Ascending aorta (tissue), 2 donors: ENCODE data around the gene NOG. TPM values are rescaled to one million over a fixed set of nuclear protein-coding genes. Genes with fewer than 3 reads are reported as not detected.

ENCODE experiments used
- DNase-seq, 2 donors: peaks; one replicate each; pipeline ENCODE4 v3.0.0-alpha.2; 2019; ENCODE audit warnings: low spot score in 2 of 2
- H3K27ac ChIP-seq, 2 donors: fragments of 200-600 bp; sonication (generic); one replicate each; pipeline ENCODE4 v1.5.1; 2016 to 2017; ENCODE audit warnings: mild to moderate bottlenecking in 1 of 2
- H3K27me3 ChIP-seq: fragments of 200-600 bp; sonication (generic); one replicate; pipeline ENCODE4 v1.5.1; 2017
- H3K36me3 ChIP-seq, 2 donors: fragments of 200-600 bp; sonication (generic); one replicate each; pipeline ENCODE4 v1.5.1; 2016
- H3K4me1 ChIP-seq, 2 donors: fragments of 200-600 bp; sonication (generic); one replicate each; pipeline ENCODE4 v1.5.1; 2016 to 2017; ENCODE audit warnings: mild to moderate bottlenecking in 1 of 2
- H3K4me3 ChIP-seq, 2 donors: fragments of 200-600 bp; sonication (generic); one replicate each; pipeline ENCODE4 v1.5.1; 2016 to 2017; ENCODE audit warnings: mild to moderate bottlenecking in 1 of 2
- H3K9me3 ChIP-seq, 2 donors: fragments of 200-600 bp; sonication (generic); one replicate each; pipeline ENCODE4 v1.5.1; 2016
- intact Hi-C: fragments of 100-400 bp; cut with DNase I; formaldehyde crosslinking; loops from one replicate; pipeline ENCODE4 v1.15.1; 2023
- total RNA-seq: library from RNA; depleted of rRNA; stranded (reverse); fragments of >200 nt; gene quantifications from one replicate; pipeline ENCODE4 v1.1.0, GENCODE V29; 2016
- TF ChIP-seq, protein P1 (sequence below), 3 experiments: fragments of 200-600 bp in 2 of 3; fragments of 450-650 bp in 1 of 3; sonication (generic) in 2 of 3; IDR thresholded peaks; one replicate each; pipeline ENCODE4 v1.5.1; 2016 to 2019; ENCODE audit warnings: antibody characterized with exemption in 3 of 3, mild to moderate bottlenecking in 1 of 3, moderate library complexity in 1 of 3

NOG gene
- total RNA-seq, 1 donor from 2014 or later = not detected

GRCh38 chr17:56598466-56598865, 5.0 kb downstream of the NOG start:
- TF ChIP-seq, protein P1, sequence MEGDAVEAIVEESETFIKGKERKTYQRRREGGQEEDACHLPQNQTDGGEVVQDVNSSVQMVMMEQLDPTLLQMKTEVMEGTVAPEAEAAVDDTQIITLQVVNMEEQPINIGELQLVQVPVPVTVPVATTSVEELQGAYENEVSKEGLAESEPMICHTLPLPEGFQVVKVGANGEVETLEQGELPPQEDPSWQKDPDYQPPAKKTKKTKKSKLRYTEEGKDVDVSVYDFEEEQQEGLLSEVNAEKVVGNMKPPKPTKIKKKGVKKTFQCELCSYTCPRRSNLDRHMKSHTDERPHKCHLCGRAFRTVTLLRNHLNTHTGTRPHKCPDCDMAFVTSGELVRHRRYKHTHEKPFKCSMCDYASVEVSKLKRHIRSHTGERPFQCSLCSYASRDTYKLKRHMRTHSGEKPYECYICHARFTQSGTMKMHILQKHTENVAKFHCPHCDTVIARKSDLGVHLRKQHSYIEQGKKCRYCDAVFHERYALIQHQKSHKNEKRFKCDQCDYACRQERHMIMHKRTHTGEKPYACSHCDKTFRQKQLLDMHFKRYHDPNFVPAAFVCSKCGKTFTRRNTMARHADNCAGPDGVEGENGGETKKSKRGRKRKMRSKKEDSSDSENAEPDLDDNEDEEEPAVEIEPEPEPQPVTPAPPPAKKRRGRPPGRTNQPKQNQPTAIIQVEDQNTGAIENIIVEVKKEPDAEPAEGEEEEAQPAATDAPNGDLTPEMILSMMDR (IDR thresholded peaks at IDR 0.05) = no peak
- no peaks in the 10 kb centered on the region for H3K27me3 ChIP-seq

DNA sequence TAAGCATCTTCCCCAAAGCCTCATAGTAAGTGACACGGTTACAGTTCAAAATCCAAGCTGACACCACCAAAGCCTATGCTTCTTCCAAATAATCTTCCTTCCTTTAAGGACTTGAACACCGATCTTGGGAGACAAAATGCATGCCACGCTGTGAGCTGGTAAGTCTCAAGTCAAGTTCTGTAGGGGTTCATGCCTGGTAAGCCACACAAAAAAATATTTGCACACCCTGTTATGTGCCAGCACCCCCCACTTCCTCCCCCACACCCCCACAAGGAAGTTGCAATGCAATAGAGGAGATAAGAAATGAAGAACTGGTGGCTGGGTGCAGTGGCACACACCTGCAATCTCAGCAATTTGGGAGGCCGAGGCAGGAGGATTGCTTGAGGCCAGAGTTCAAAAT, 5.6 kb downstream of the NOG start:
- H3K9me3 ChIP-seq = no peaks in the 10 kb centered on the region
- no peak for DNase-seq
- H3K4me3 ChIP-seq = no peak overlapping the region
- H3K27me3 ChIP-seq = no peaks in the 10 kb centered on the region
- H3K36me3 ChIP-seq = no peaks in the 10 kb centered on the region
- H3K4me1 ChIP-seq = peaks cover 5 to 33% of the 10 kb centered on the region in 2 donors
- no peak overlapping the region for H3K27ac ChIP-seq
- intact Hi-C loops = no loop called here
- TF ChIP-seq, protein P1 (IDR thresholded peaks at IDR 0.05) = no peak

More at GRCh38 chr17:56598466-56598865, 5.0 kb downstream of the NOG start:
- Histone ChIP-seq H3K9me3 (no peaks in the 10 kb centered on the region), H3K4me1 (peaks cover 5 to 35% of the 10 kb centered on the region in 2 donors), H3K4me3 (no peak overlapping the region), H3K36me3 (no peaks in the 10 kb centered on the region), H3K27ac (no peak overlapping the region)
- no peak for DNase-seq
- intact Hi-C loops = no loop called here

GRCh38 chr17:56599566-56599965, 6.1 kb downstream of the NOG start:
- no peak overlapping the region for H3K4me3 ChIP-seq
- no peaks in the 10 kb centered on the region for H3K36me3 ChIP-seq
- no peaks in the 10 kb centered on the region for H3K9me3 ChIP-seq
- no peak overlapping the region for H3K27ac ChIP-seq
- no peaks in the 10 kb centered on the region for H3K27me3 ChIP-seq
- intact Hi-C loops = no loop called here
- TF ChIP-seq, protein P1 (IDR thresholded peaks at IDR 0.05) = no peak
- H3K4me1 ChIP-seq = peaks cover 5 to 29% of the 10 kb centered on the region in 2 donors
- no peak for DNase-seq

- no peaks in the 10 kb centered on the region for H3K27me3 ChIP-seq
- no peaks in the 10 kb centered on the region for H3K9me3 ChIP-seq
- intact Hi-C loops = no loop called here
Observed at GRCh38 chr17:56600256-56600655, 6.8 kb downstream of the NOG start.

GRCh38 chr17:56601591-56601990, 8.1 kb downstream of the NOG start:
- no peak for DNase-seq
- TF ChIP-seq, protein P1 (IDR thresholded peaks at IDR 0.05) = no peak
- no peak overlapping the region for H3K4me3 ChIP-seq
- H3K4me1 ChIP-seq = peaks cover 5 to 15% of the 10 kb centered on the region in 2 donors
- no peaks in the 10 kb centered on the region for H3K27me3 ChIP-seq
- H3K9me3 ChIP-seq = no peaks in the 10 kb centered on the region
- intact Hi-C loops = no loop called here
- no peak overlapping the region for H3K27ac ChIP-seq
- H3K36me3 ChIP-seq = no peaks in the 10 kb centered on the region

More at GRCh38 chr17:56600256-56600655, 6.8 kb downstream of the NOG start:
- H3K4me1 ChIP-seq = peaks cover 5 to 24% of the 10 kb centered on the region in 2 donors
- DNase-seq = no peak
- TF ChIP-seq, protein P1 (IDR thresholded peaks at IDR 0.05) = no peak
- H3K27ac ChIP-seq = no peak overlapping the region
- no peak overlapping the region for H3K4me3 ChIP-seq
- H3K36me3 ChIP-seq = no peaks in the 10 kb centered on the region
